D721Med (cell line): ENCODE measurements around the gene ARID1B.

Source experiments
- DNase-seq: peaks from one replicate; pipeline ENCODE4 v3.0.0; 2011; ENCODE audit warnings: low spot score; ENCODE audit not compliant: insufficient read length
- FAIRE-seq: peaks from 2 replicates; lab custom pipeline; 2011; peaks lifted over from hg19 to GRCh38; lab: Jason Lieb, UNC
- TF ChIP-seq, protein P1 (sequence below): IDR thresholded peaks from 2 replicates; pipeline ENCODE4 v1.5.1; 2012; ENCODE audit warnings: mild to moderate bottlenecking, control low read depth; ENCODE audit not compliant: insufficient read depth; ENCODE audit errors: missing control alignments

The ARID1B gene

DNA sequence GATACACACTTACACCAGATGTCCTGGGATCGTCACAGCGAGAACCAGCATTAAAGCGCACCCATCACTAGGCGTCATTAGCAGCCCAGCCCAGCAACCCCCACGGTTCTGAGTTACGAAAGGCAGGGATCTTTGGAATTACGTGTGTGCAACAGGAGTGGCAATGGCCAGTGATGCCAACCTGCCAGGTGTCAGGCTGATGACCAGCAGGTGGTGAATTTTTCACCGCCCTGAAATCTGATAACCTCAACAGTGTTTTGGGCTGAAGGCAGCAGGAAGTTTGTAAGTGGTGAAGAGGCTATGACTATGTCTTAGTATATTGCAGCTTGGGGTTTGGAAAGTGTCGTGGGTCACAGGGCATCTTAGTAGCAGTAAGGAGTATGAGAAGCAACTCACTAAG is 380.1 kb downstream of the ARID1B start:
- TF ChIP-seq, protein P1, sequence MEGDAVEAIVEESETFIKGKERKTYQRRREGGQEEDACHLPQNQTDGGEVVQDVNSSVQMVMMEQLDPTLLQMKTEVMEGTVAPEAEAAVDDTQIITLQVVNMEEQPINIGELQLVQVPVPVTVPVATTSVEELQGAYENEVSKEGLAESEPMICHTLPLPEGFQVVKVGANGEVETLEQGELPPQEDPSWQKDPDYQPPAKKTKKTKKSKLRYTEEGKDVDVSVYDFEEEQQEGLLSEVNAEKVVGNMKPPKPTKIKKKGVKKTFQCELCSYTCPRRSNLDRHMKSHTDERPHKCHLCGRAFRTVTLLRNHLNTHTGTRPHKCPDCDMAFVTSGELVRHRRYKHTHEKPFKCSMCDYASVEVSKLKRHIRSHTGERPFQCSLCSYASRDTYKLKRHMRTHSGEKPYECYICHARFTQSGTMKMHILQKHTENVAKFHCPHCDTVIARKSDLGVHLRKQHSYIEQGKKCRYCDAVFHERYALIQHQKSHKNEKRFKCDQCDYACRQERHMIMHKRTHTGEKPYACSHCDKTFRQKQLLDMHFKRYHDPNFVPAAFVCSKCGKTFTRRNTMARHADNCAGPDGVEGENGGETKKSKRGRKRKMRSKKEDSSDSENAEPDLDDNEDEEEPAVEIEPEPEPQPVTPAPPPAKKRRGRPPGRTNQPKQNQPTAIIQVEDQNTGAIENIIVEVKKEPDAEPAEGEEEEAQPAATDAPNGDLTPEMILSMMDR, result no peak
- DNase-seq (no peak), FAIRE-seq (no peak)

GRCh38 chr6:157158456-157158855 is 381.3 kb downstream of the ARID1B start:
- peak; percentile 89 for FAIRE-seq
- TF ChIP-seq, protein P1, result no peak
- peak; percentile 37 for DNase-seq

DNA sequence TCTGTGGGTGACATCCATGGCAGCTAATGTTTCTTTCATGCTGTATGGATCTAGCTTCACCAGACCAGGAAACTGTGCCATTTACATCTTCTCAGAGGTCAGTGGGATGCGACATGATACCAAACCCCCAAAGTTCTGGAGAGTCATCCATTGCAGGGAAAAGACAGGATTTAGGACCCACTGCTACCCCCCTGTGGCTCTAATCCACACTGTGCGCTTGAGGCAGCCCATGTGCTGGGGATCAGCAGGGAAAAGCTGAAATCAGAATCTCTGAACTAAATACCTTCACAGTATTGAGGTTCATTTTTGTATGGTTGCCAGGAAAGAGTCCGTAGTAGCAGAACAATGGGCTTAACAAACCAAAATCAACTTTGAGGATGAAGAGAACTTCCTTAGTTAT is 381.7 kb downstream of the ARID1B start:
- DNase-seq, result no peak
- no peak for FAIRE-seq
- TF ChIP-seq, protein P1, result peak; percentile 10

DNA sequence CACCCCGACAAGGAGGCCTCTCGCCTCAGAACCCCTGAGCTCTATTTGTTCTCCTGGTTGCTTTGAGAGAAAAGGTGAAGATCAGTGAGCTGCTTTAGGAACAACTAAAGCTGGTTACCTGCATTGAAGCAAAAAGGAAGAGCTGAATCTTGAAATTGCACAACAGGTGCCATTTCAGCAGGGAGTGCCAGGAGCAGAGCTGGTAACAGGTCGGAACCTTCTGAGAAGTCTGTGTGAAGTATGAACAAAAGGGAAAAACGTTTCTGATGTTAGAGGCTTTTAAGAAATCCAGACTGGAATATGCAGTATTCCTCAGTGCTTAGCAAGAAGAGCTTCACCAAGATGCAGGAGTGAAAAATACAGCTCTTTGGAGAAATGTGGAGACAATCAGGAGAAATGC is 382.2 kb downstream of the ARID1B start:
- FAIRE-seq (no peak), DNase-seq (no peak)
- TF ChIP-seq, protein P1, result no peak

- DNase-seq (no peak), FAIRE-seq (no peak)
- TF ChIP-seq, protein P1, result no peak
These were observed 384.7 kb downstream of the ARID1B start for GRCh38 chr6:157161912-157162311.

- no peak for FAIRE-seq
- TF ChIP-seq, protein P1, result no peak
- no peak for DNase-seq
These were observed 385.7 kb downstream of the ARID1B start for GRCh38 chr6:157162766-157163433.

DNA sequence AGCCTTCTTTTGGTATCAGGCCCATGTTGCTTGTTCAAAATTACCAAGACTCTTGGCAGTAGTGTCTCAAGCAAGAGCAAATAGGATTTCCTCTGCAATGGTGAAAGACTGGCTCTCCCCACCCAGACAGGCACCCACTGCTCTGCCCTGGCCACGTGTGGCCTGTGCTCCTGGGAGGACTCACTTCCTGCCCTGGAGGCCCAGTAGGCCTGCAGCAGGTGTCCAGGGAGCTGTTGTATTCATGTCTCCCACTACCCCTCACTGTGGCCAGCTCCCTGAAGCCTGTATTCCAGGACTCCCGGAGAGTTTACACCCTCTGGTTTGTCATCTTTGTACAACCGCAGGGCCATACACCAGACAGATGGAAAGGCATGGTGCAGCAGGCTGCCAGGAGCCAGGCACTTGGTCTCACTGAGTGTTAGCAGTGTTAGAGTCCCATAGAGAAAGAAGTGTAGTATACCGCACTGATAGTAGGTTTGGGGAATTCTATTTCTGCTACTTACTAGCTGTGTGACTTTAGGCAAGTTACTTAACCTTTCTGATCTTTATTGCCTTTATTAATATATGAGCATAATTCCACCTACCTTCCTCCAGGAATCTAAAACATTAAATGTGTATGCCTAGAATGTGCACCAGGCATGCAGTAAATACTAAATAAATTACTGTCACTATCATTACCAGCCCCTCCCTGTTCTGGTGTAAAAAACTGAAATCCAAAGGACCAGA is 386.4 kb downstream of the ARID1B start:
- TF ChIP-seq, protein P1, result no peak
- FAIRE-seq, result no peak
- DNase-seq, result no peak
